IPS-18c (cell line): ENCODE data around the gene CAV1.
"Not testable (repeated sequence)": the region's sequence is repeated elsewhere in the genome, so short reads cannot be mapped to it uniquely, and the experiment has no call there.

Experiments used
- H3K4me3 ChIP-seq: 2 replicates; pipeline ENCODE4 v1.7.0; 2013; ENCODE audit warnings: low read depth, mild to moderate bottlenecking, low read length, moderate library complexity; ENCODE audit not compliant: insufficient read depth
- H3K9me3 ChIP-seq: one replicate; pipeline ENCODE4 v1.6.1; 2013; ENCODE audit warnings: mild to moderate bottlenecking, low read length, moderate library complexity; ENCODE audit not compliant: control insufficient read depth, insufficient read depth

Gene CAV1

DNA sequence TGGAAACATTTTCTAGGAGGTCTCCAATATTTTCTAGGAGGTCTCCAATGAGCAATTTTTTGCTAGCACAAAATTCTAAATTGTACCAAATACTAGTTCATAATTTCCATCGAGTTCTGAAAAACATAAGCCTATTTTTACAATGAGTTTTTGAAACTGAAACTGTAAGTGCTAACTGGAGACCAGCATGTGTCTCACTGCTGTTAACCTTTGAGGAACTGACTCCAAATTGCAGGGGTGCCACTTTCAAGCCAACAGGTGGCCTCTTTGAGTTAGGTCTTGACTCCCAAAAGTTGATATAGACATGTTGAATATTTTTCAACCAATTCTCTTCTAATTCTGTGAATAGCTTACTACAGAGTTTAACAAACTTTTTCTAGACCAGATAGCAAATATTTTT lies 58.8 kb downstream of the CAV1 start:
- Histone ChIP-seq H3K4me3 (no peak overlapping the region), H3K9me3 (no peaks in the 10 kb centered on the region)

DNA sequence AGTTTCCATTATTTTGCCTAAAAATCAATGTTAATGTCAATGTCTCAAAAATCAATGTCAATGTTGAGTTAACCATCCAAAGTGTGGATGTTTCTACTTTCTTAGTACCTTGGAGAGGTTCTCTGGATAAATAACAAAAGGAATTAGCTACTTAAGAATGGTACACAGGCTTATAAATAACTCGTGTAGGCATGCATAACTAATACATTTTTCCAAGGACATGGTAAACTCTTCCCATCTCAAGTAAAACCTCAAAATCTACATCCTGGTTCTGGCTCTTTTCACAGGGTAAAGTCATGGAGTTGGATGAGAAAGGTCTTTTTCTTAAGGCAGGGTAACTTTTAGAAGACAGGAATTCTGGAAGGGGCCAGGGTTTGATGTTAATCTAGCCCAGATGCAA lies 59.9 kb downstream of the CAV1 start:
- no peaks in the 10 kb centered on the region for H3K9me3 ChIP-seq

DNA sequence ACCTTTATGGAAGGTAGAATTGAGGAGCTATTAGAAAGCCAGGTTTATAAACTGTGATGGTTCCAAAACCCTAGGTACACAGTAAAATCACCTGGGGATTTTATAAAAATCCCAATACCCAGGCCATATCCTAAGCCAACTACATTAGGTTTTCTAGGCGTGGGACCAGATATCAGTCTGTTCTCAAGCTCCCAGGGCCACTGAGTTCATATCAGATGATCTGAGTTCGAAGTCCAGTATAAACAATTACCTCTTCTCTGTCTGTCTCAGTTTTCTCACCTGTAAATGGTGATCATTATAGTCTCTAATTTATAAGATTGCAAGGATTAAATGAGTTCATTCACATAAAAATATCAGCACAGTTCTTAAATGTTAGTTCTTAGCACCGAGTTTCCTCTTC lies 60.6 kb downstream of the CAV1 start:
- no peaks in the 10 kb centered on the region for H3K9me3 ChIP-seq
- no peak overlapping the region for H3K4me3 ChIP-seq

More for the DNA sequence above, 59.9 kb downstream of the CAV1 start:
- no peak overlapping the region for H3K4me3 ChIP-seq

DNA sequence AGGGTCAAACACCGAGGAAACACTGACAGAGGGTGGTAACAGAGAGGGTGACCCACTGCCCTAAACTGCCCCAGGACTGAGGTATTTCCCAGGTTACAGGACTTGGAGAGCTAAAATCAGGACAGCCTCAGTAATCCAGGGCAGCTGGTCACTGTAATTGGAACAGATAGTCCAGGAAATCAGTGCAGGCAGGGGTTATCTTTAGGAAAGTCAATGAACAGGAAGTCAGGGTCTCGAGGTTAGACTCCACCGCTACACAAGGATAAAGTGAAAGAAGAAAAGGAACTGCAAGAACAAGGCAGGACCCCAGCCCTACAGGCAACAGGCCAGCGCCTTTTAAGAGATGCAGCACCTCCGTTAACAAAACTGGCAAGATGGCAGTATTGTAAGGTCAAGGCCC lies 61.1 kb downstream of the CAV1 start:
- Histone ChIP-seq H3K4me3 (no peak overlapping the region), H3K9me3 (no peaks in the 10 kb centered on the region)

DNA sequence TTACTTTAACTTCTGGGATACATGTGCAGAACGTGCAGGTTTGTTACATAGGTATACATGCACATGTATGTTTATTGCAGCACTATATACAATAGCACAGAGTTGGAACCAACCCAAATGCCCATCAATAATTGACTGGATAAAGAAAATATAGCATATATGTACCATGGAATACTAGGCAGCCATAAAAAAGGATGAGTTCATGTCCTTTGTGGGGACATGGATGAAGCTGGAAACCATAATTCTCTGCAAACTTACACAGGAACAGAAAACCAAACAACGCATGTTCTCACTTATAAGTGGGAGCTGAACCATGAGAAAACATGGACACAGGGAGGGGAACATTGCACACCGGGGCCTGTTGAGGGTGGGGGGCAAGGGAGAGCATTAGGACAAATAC lies 62.4 kb downstream of the CAV1 start:
- not testable (repeated sequence) for H3K4me3 ChIP-seq, H3K9me3 ChIP-seq

DNA sequence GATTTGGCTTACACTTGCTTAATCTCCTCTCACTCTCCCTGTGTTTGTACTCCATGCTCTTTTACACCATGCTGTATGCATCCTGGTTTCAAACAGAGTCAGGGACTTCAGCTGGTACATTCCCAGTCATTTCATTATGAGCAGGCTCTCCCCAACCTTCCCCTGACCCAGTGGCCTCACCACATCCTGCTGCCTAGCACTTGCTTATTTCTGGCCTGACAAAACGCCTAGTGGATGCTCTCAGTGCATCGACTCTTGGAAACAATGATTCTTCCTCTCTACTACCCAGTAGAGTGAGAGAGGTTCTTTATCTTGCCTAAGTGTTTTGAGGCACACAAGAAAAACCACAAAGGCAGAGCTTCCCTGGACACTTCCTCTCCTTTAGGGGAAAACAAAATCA lies 63.4 kb downstream of the CAV1 start:
- Histone ChIP-seq H3K4me3 (no peak overlapping the region), H3K9me3 (no peaks in the 10 kb centered on the region)

DNA sequence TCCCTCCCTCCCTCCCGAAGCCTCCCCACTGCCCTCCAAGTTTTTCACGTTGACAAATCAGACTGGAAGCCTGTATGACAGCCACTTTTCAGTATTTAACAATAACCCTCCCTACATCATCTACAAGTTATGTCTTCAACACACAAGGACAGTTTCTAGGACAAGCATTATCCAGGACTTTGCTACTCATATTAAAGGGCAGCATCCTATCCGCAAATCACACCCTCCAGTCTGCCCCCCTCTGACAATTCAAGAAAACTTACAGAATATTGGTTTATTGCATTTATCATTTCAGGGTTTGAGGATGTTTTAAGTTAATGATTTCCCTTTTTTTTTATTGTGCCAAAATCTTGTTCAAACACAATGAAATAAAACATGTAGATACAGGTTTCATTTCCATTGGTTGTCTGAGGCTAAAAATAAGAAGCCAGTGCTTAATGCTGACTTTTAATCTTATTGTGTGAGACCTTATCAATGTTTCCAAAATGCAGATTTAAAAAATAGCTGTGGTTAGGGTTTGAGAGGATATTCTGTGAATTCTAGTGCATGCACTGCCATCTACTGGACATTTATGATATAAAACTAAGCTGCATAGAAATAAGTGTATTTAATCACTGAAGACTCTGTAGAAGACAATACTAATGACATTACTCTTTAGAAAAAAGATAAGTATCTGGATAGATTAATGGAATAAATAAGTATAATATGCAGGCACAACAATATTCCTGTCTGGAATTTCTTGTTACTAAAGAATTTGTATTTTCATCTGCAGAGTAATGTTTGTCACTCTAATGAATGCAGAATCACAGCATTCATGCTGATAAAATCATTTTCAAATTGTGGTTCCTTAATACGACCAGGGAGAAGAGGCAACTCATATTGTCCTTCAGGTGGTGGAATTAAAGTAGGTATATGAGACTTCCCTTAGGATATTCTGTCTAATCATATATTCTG lies 64.1 kb downstream of the CAV1 start:
- Histone ChIP-seq H3K9me3 (no peaks in the 10 kb centered on the region), H3K4me3 (no peak overlapping the region)

DNA sequence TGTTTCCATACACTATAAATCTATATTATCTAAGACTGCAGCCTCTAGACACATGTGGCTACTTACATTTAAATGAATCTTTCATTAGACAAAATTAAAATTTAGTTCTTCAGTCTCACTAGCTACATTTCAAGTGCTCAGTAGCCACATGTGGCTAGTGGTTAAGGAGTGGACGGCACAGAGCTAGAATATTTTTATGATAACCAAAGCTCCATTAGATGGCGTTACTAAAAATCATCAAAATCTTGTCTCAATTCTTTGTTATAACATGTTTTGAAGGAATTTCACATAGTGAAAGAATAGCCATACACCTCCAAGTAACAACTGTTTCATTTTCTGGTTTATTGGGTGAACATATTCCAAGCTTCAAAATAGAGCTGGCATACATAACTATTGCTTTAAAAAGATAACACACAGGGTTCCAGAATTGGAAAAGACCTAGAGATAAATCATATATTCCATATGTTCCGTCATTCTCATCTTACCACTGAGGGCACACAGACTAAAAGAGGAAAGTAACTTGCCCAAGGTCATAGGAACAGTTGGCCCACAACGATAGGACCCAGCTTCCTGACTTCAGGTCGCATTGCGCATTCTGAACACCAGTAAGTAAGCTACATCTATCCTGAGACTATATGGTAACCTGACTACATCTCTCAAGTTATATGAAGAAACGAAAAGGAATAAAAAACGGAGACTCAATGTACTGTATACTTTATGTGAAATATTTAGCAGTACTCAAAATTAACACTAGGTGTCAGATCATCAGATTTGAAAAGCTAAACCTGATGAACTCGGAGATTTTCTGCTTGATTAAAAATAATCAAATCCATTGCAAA lies 66.6 kb downstream of the CAV1 start:
- Histone ChIP-seq H3K4me3 (no peak overlapping the region), H3K9me3 (no peaks in the 10 kb centered on the region)

DNA sequence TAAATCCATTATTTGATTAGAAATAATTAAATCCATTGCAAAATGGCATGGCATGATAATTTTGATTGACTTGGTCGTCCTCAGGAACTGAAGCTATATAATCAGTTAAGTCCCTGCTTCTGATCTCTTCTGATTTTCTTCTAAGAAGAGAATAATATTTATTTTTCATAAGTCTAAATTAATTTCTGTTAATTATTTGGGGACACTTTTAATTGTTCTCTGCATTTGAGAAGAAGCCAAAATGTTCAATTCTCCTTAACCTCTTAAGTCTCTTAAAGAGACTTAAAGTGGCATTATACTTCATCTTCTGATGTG lies 67.2 kb downstream of the CAV1 start:
- H3K9me3 ChIP-seq, result no peaks in the 10 kb centered on the region
- no peak overlapping the region for H3K4me3 ChIP-seq

DNA sequence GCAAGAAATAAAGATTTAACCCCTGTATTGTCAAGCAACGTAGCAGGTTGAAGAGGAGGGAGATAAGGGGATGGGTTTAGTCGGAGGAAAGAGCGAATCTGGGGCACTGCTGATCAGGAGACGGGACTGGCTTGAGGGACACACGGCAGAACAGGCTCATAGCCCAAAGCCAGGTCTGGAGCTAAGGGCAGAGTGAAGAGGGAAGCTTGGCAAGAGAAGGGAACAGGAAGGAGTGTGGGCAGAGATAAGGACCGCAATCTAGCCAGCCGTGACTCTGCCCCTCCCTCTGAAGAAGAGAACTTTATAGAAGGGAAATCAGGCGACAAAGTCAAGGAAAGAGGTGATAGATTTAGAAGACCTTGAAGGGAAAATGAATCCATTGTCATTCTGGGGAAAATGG lies 67.6 kb downstream of the CAV1 start:
- no peak overlapping the region for H3K4me3 ChIP-seq
- no peaks in the 10 kb centered on the region for H3K9me3 ChIP-seq

DNA sequence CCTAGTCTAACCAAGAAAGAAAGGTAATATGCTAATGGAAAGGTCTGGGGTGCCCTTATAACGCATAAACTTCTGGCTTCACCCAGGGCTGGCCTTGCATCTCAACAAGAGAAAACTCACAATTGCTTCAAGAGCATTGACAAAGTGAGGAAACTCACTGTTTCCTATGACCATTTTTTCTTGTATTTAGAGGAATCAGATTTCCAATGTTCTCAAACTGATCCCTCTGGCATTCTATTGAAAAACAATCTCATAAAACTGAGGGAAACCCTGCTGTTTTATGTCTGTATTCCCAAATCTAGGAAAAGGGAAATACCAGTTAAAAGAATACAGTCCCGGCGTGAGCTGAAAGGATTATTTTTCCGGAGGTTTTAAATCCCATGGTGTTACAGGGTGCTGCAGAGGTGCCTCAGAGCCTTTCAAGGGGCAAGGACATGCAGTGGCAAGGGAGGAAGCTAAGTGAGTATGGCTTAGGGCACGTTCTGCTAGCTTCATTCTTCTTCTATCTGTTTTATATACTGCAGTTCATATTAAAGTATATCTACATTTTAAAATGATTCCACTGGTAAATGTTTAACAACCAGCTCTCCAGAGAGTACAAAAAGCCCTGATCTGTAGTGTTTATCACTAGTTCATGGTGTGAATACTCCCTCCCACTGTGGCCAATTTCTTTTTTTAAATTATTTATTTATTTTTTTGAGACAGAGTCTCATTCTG lies 68.7 kb downstream of the CAV1 start:
- Histone ChIP-seq H3K4me3 (no peak overlapping the region), H3K9me3 (no peaks in the 10 kb centered on the region)

DNA sequence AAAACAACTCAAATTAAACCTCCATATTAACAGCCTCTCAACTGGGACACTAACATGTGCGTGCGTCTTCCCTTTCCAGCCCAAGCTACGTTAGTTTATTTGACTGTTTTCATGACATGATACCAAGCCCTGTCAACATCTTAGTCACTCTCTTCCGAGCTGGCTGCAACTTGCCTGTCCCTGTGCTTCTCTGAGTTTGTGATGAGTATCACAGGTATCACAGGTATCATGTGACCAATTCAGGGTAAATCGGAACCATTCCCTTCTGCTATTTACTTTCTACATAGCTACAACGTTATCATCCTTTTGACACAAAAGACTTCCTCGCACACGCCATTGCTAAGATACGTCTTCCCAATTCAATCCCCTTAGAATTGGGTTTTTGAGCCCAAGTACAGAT lies 70.2 kb downstream of the CAV1 start:
- no peak overlapping the region for H3K4me3 ChIP-seq
- H3K9me3 ChIP-seq, result no peaks in the 10 kb centered on the region

DNA sequence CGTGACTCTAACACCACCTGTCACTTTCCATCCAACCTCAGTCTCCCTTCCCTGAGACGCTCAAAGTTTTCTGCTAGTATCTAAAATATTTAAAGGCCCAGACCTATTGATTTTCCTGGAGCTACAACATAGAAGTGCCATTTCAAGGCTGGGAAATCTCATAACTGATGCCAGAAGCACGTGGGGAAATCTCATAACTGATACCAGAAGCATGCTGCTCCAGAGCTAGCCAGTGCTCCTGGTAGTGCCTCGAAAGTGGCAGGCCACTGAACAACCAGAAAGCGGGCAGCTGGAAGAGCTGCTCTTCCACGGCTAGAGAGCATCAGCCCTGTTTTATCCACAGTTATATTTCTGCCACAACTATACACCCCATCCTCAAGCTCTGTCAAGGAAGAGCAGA lies 72.5 kb downstream of the CAV1 start:
- H3K4me3 ChIP-seq, result no peak overlapping the region
- no peaks in the 10 kb centered on the region for H3K9me3 ChIP-seq

DNA sequence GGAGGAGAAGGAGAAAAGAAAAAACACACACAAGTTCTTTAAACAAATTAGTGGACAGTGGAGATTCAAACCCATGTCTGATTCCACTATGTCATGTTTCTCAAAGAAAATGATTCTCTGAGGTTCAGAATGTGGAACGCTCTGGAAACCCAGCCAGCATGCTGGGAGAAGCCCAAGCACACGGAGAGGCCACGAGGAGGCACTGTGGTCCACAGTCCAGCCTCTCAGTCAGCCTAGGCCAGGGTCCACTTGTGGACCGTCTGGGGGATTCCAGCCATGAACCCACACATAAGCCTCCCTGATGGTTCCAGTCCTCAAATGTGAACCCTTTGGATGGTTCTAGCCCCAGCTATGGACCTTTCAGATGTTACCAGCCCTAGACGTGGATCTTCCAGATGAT lies 73.4 kb downstream of the CAV1 start:
- H3K4me3 ChIP-seq, result no peak overlapping the region
- no peaks in the 10 kb centered on the region for H3K9me3 ChIP-seq

DNA sequence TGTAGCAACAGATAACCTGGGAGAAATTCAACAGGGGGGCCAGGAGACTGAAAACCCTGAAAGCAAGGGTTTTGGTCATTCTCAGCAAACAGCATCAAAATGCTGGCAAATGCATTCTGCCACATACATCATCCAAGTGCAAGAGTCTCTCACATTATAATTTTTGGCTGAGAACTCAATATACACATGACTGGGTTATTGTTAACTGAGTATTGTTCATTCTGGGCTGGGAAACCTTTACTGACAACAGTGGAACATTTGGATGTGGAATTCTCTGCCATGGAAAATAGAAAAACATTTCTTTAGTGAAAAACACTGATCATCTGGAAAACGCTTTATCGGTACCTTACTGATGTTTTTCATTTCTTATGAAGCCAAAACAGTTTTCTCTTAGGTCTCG lies 74.0 kb downstream of the CAV1 start:
- H3K9me3 ChIP-seq, result no peaks in the 10 kb centered on the region

DNA sequence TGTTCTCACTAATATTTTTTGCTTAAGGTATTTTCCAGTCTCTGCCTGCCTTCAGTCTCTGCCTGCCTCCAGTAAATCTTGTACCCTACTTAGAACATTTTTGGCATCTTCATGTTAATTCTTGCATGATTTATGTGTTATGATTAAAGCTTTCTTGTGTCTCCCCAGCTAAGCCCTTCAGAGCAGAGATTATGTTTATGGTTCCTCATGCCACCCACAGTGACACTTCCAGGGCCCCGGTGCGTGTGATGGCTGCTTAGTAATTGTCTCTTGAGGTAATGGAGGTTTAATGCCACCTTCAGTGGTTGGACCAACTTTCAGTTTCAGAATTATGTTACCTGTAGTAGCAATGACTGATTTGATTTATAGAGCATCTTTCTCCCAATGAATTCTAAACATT lies 76.6 kb downstream of the CAV1 start:
- no peak overlapping the region for H3K4me3 ChIP-seq
- H3K9me3 ChIP-seq, result no peaks in the 10 kb centered on the region

More for the DNA sequence above, 74.0 kb downstream of the CAV1 start:
- H3K4me3 ChIP-seq, result no peak overlapping the region

DNA sequence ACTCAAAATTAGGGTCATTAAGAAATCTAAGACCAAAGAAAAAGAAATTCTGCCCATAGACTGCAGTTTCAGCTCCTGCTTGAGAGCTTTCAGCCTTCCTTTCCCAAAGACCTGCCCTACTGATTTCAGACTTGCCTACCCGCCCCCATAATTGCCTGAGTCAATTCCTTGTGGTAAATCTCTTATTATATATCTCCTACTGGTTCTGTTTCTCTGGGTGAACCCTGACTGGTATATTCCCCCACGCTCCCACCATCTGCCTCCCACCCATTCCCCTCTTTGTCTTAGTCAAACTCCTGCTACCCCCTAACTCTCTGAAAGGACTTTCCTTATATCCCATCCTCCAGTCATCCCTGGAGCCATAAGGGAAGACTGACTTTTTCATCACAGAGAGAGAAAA lies 82.5 kb downstream of the CAV1 start:
- Histone ChIP-seq H3K9me3 (no peaks in the 10 kb centered on the region), H3K4me3 (no peak overlapping the region)

DNA sequence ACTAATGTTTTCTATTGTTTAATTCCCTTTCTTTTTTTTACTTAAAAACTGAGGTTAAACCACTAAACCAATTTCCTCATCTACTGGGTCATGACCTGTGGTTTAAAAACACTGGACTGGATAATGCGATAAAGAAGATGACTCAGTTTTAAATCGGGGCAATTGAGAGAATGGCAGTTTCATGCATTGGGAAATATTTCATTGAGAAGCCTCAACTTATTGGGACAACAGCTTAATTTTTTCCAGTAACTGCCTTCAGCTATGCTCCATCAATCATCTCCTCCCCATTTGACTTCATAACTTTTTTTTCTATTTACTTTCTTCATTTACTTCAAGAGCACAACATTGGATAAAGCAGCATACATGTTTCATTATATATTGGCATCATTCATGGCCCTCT lies 85.4 kb downstream of the CAV1 start:
- Histone ChIP-seq H3K4me3 (no peak overlapping the region), H3K9me3 (no peaks in the 10 kb centered on the region)
